ENCODE results near the gene OR52N4. TPM values are rescaled to one million over a fixed set of nuclear protein-coding genes. Genes with fewer than 3 reads are reported as not detected.

OR52N4 gene
- total RNA-seq, 2 donors from 2014 or later: not detected

GRCh38 chr11:5719703-5720495, 34.1 kb upstream of the OR52N4 start:
- H3K4me3 ChIP-seq: no peak overlapping the region
- 87 to 88% methylated on average over 3 of the region's 3 CpGs for WGBS, 2 donors
- no peak for ATAC-seq
- no peaks in the 10 kb centered on the region for H3K36me3 ChIP-seq (replicated peaks in 1 of 2; ENCODE audit: insufficient read depth in 1 of 2, low read depth in 2 of 2)
- DNase-seq: no peak
- TF ChIP-seq POLR2A (IDR thresholded peaks at IDR 0.05): no peak
- no peak for TF ChIP-seq CTCF (IDR thresholded peaks at IDR 0.05)
- H3K27me3 ChIP-seq: no peaks in the 10 kb centered on the region
- no peaks in the 10 kb centered on the region for H3K4me1 ChIP-seq
- no peak overlapping the region for H3K27ac ChIP-seq
- no peaks in the 10 kb centered on the region for H3K9me3 ChIP-seq
- intact Hi-C loops (cut with DNase I): no loop called here

- no peaks in the 10 kb centered on the region for H3K27me3 ChIP-seq
- no peak for DNase-seq
- no peak overlapping the region for H3K4me3 ChIP-seq
- H3K4me1 ChIP-seq: no peaks in the 10 kb centered on the region
- ATAC-seq: no peak
- no peak overlapping the region for H3K27ac ChIP-seq
- no peaks in the 10 kb centered on the region for H3K9me3 ChIP-seq
- no peaks in the 10 kb centered on the region for H3K36me3 ChIP-seq (replicated peaks in 1 of 2; ENCODE audit: insufficient read depth in 1 of 2, low read depth in 2 of 2)
- intact Hi-C loops (cut with DNase I): no loop called here
- TF ChIP-seq CTCF (IDR thresholded peaks at IDR 0.05) (no peak), POLR2A (IDR thresholded peaks at IDR 0.05) (no peak)
- 39 to 53% methylated on average over 2 of the region's 2 CpGs for WGBS, 2 donors
Measured at GRCh38 chr11:5722622-5723021, 31.4 kb upstream of the OR52N4 start.

DNA sequence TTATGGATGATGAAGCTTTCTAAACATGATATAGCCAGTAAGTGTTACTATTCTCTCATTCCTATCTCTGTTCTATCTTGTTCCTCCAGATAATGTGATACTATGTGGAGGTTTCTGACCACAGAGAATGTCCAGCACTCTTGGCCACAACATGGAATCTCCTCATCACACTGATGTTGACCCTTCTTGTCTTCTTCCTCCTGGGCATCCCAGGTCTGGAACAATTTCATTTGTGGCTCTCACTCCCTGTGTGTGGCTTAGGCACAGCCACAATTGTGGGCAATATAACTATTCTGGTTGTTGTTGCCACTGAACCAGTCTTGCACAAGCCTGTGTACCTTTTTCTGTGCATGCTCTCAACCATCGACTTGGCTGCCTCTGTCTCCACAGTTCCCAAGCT, 27.7 kb upstream of the OR52N4 start:
- ATAC-seq (no peak), DNase-seq (no peak)
- intact Hi-C loops (cut with DNase I): no loop called here
- H3K4me1 ChIP-seq: no peaks in the 10 kb centered on the region
- H3K27me3 ChIP-seq: no peaks in the 10 kb centered on the region
- H3K36me3 ChIP-seq (replicated peaks in 1 of 2; ENCODE audit: insufficient read depth in 1 of 2, low read depth in 2 of 2): no peaks in the 10 kb centered on the region
- no peak for TF ChIP-seq CTCF (IDR thresholded peaks at IDR 0.05)
- TF ChIP-seq POLR2A (IDR thresholded peaks at IDR 0.05): no peak
- H3K27ac ChIP-seq: no peak overlapping the region
- WGBS, 2 donors: 75% methylated on average over 1 of the region's 1 CpG
- no peaks in the 10 kb centered on the region for H3K9me3 ChIP-seq
- no peak overlapping the region for H3K4me3 ChIP-seq

- no peak for ATAC-seq
- H3K4me1 ChIP-seq: no peaks in the 10 kb centered on the region
- 92 to 97% methylated on average over 1 of the region's 1 CpG for WGBS, 2 donors
Measured at GRCh38 chr11:5727691-5728090, 26.4 kb upstream of the OR52N4 start.

More at GRCh38 chr11:5727691-5728090, 26.4 kb upstream of the OR52N4 start:
- DNase-seq: no peak
- Histone ChIP-seq H3K9me3 (no peaks in the 10 kb centered on the region), H3K27ac (no peak overlapping the region), H3K36me3 (replicated peaks in 1 of 2; ENCODE audit: insufficient read depth in 1 of 2, low read depth in 2 of 2) (no peaks in the 10 kb centered on the region), H3K27me3 (no peaks in the 10 kb centered on the region), H3K4me3 (no peak overlapping the region)
- intact Hi-C loops (cut with DNase I): no loop called here
- TF ChIP-seq POLR2A (IDR thresholded peaks at IDR 0.05) (no peak), CTCF (IDR thresholded peaks at IDR 0.05) (no peak)

Data from body of pancreas (tissue), 4 donors.